DND-41 (cell line): ENCODE measurements around the gene TSPAN12.

Source experiments
- CTCF ChIP-seq: IDR thresholded peaks from 2 replicates; pipeline ENCODE4 v1.5.1; 2012; ENCODE audit warnings: borderline replicate concordance, low read length, moderate library complexity, mild to moderate bottlenecking; ENCODE audit not compliant: poor library complexity, severe bottlenecking; ENCODE audit errors: extremely low read depth
- EZH2 ChIP-seq: IDR thresholded peaks from 3 replicates; pipeline ENCODE4 v1.6.1; 2012; ENCODE audit warnings: borderline replicate concordance, low read depth, mild to moderate bottlenecking, moderate library complexity, low read length, inconsistent platforms; ENCODE audit not compliant: severe bottlenecking

- no peak for TF ChIP-seq CTCF
- no peak for TF ChIP-seq EZH2
Measured at GRCh38 chr7:120831260-120831659, 26.7 kb downstream of the TSPAN12 start.
